NCI-H2227 (cell line): ENCODE results near the gene ROM1.
A peak's percentile ranks its signal among the peaks of the same experiment; 100 is the strongest.
"Not testable (repeated sequence)": the region's sequence is repeated elsewhere in the genome, so short reads cannot be mapped to it uniquely, and the experiment has no call there.

Experiments
- DNase-seq: peaks from one replicate; lab custom pipeline; 2025; ENCODE audit not compliant: unreplicated experiment; lab: John Stamatoyannopoulos, UW

The ROM1 gene

GRCh38 chr11:62607714-62608113, 5.3 kb upstream of the ROM1 start:
- no peak for DNase-seq

GRCh38 chr11:62608776-62609175, 4.3 kb upstream of the ROM1 start:
- DNase-seq, result no peak

GRCh38 chr11:62610403-62610802, 2.7 kb upstream of the ROM1 start:
- no peak for DNase-seq

- no peak for DNase-seq
Observed at GRCh38 chr11:62610814-62611704, 2.0 kb upstream of the ROM1 start.

GRCh38 chr11:62611705-62612365, 1.2 kb upstream of the ROM1 start:
- DNase-seq, result peak; percentile 60

- DNase-seq, result no peak
Observed at GRCh38 chr11:62613291-62613778, 278 bp downstream of the ROM1 start.

GRCh38 chr11:62614275-62614674, 1.2 kb downstream of the ROM1 start:
- no peak for DNase-seq

- DNase-seq, result no peak
Observed at GRCh38 chr11:62615521-62615920, 2.5 kb downstream of the ROM1 start.

GRCh38 chr11:62616957-62617356, 3.9 kb downstream of the ROM1 start:
- not testable (repeated sequence) for DNase-seq

- DNase-seq, result no peak
Observed at GRCh38 chr11:62621027-62621566, 8.0 kb downstream of the ROM1 start.

GRCh38 chr11:62621567-62622470, 8.8 kb downstream of the ROM1 start, which contains the start of gene B3GAT3:
Gene B3GAT3 (minus strand): TSS chr11:62621986. CDS start chr11:62621947, 39 bp downstream.
- DNase-seq, result peak; percentile 99

- no peak for DNase-seq
Observed at GRCh38 chr11:62622476-62623089, 9.5 kb downstream of the ROM1 start.

- DNase-seq, result no peak
Observed at GRCh38 chr11:62627713-62628112, 14.7 kb downstream of the ROM1 start.

GRCh38 chr11:62632492-62632891, 19.4 kb downstream of the ROM1 start:
- DNase-seq, result no peak

GRCh38 chr11:62644220-62644619, 31.2 kb downstream of the ROM1 start:
- no peak for DNase-seq

- DNase-seq, result no peak
Observed at GRCh38 chr11:62645671-62645945, 32.6 kb downstream of the ROM1 start.

- DNase-seq, result peak; percentile 99
Observed at GRCh38 chr11:62645946-62646824, 33.1 kb downstream of the ROM1 start, which contains the start of gene GANAB. Gene GANAB (minus strand): TSS chr11:62646613. CDS start chr11:62646599, 14 bp downstream.

- no peak for DNase-seq
Observed at GRCh38 chr11:62646825-62647608, 34.0 kb downstream of the ROM1 start.

- DNase-seq, result no peak
Observed at GRCh38 chr11:62647609-62648005, 34.5 kb downstream of the ROM1 start.
